Daoy (cell line): ENCODE results near the gene FHL1. TPM values are rescaled to one million over a fixed set of nuclear protein-coding genes. Genes with fewer than 3 reads are reported as not detected.
"Not testable (repeated sequence)": the region's sequence is repeated elsewhere in the genome, so short reads cannot be mapped to it uniquely, and the experiment has no call there.

Experiments used
- DNase-seq: peaks from one replicate; pipeline ENCODE4 v3.0.0-alpha.2; 2015; ENCODE audit warnings: low read depth
- total RNA-seq: library from RNA; depleted of rRNA; stranded (reverse); fragments of >200 nt; shearing (Covaris generic); gene quantifications from 2 replicates; pipeline ENCODE4 v1.2.3, GENCODE V29; 2014

Gene FHL1
- total RNA-seq, 1 experiment from 2014 or later, result 27.1 TPM

- DNase-seq, result peak; percentile 10
Observed at GRCh38 chrX:136146614-136147314, 569 bp upstream of the FHL1 start.

- peak; percentile 9 for DNase-seq
Observed at GRCh38 chrX:136147976-136148375, 643 bp downstream of the FHL1 start.

GRCh38 chrX:136148391-136148790 lies 1.1 kb downstream of the FHL1 start:
- DNase-seq, result no peak

- DNase-seq, result no peak
Observed at GRCh38 chrX:136154998-136155397, 7.7 kb downstream of the FHL1 start.

GRCh38 chrX:136156560-136157117 lies 9.3 kb downstream of the FHL1 start:
- DNase-seq, result no peak

- DNase-seq, result no peak
Observed at GRCh38 chrX:136157187-136157586, 9.9 kb downstream of the FHL1 start.

GRCh38 chrX:136158685-136159084 lies 11.4 kb downstream of the FHL1 start:
- DNase-seq, result no peak

GRCh38 chrX:136159611-136160025 lies 12.3 kb downstream of the FHL1 start:
- DNase-seq, result no peak

GRCh38 chrX:136162827-136163570 lies 15.7 kb downstream of the FHL1 start:
- DNase-seq, result peak; percentile 64

- no peak for DNase-seq
Observed at GRCh38 chrX:136163689-136164088, 16.4 kb downstream of the FHL1 start.

- DNase-seq, result no peak
Observed at GRCh38 chrX:136165406-136165805, 18.1 kb downstream of the FHL1 start.

GRCh38 chrX:136166221-136166855 lies 19.0 kb downstream of the FHL1 start:
- DNase-seq, result peak; percentile 30

GRCh38 chrX:136167989-136168388 lies 20.7 kb downstream of the FHL1 start:
- not testable (repeated sequence) for DNase-seq

- DNase-seq, result peak; percentile 78
Observed at GRCh38 chrX:136168929-136169735, 21.8 kb downstream of the FHL1 start.

- peak; percentile 43 for DNase-seq
Observed at GRCh38 chrX:136170139-136170800, 22.9 kb downstream of the FHL1 start.

GRCh38 chrX:136171420-136171819 lies 24.1 kb downstream of the FHL1 start:
- no peak for DNase-seq

GRCh38 chrX:136176399-136176825 lies 29.1 kb downstream of the FHL1 start:
- DNase-seq, result peak; percentile 67

GRCh38 chrX:136179133-136179532 lies 31.8 kb downstream of the FHL1 start:
- no peak for DNase-seq

GRCh38 chrX:136182414-136182813 lies 35.1 kb downstream of the FHL1 start:
- DNase-seq, result no peak

GRCh38 chrX:136183172-136183571 lies 35.8 kb downstream of the FHL1 start:
- no peak for DNase-seq

GRCh38 chrX:136183917-136184316 lies 36.6 kb downstream of the FHL1 start:
- DNase-seq, result no peak
